Hindlimb muscle (tissue), 1 donor: Measurements from ENCODE around the gene NUDT13. TPM values are rescaled to one million over a fixed set of nuclear protein-coding genes. Genes with fewer than 3 reads are reported as not detected.

Experiments used
- DNase-seq: peaks from one replicate; pipeline ENCODE4 v3.0.0-alpha.2; 2013
- polyA plus RNA-seq: library from polyadenylated mRNA; unstranded; fragments of 120-200 nt; gene quantifications from one replicate; pipeline ENCODE4 v1.2.1, GENCODE V29; 2013; ENCODE audit not compliant: insufficient read length

Gene NUDT13
- 4.4 TPM for polyA plus RNA-seq

GRCh38 chr10:73110345-73110849 lies at the start of gene NUDT13:
NUDT13 (plus strand) TSS chr10:73110455; CDS start chr10:73114366, 3,911 bp downstream.
- peak; percentile 88 for DNase-seq

- no peak for DNase-seq
These were observed 49.3 kb upstream of the NUDT13 start for GRCh38 chr10:73060738-73061635.

GRCh38 chr10:73061743-73062142 lies 48.5 kb upstream of the NUDT13 start:
- DNase-seq = no peak

DNA sequence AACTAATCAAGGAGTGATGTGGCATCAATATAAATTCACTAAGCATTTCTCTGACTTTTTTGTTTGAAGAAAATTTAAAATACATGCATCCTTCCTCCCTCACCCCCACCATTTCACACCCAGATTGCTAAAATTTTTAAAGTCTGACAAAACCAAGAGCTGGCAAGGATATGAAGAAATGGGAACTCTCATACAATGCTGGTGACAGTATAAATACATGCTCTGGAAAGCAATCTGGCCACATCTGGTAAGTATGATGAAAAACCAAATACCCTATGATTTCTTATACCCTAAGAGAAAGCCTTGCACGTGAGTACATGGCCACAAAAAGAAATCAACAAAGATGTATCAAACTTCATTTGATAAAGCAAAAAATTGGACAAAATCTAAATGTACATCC lies 44.8 kb upstream of the NUDT13 start:
- DNase-seq = no peak

DNA sequence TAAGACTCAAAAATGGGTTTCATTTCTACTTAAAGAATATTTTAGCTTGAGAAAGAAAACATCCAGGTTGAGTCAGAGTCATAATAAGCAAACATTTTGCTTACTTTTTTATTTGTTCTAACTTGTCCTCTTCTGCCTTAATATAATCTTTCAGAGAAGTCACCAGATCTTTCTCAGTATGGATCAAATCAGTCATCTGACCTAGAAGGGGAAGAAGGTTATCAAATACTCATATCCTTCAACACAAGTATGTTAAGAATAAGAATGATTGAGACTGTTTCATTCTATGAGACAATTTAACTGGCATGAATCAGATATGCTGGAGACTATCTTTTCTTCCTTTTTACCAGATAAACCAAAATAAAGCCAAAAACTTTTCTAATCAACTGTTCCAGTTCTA lies 36.6 kb upstream of the NUDT13 start:
- DNase-seq = no peak

GRCh38 chr10:73075829-73076228 lies 34.4 kb upstream of the NUDT13 start:
- DNase-seq = no peak

- DNase-seq = peak; percentile 88
These were observed 33.7 kb upstream of the NUDT13 start for GRCh38 chr10:73076360-73077183.

- no peak for DNase-seq
These were observed 30.3 kb upstream of the NUDT13 start for GRCh38 chr10:73079779-73080541.

- DNase-seq = no peak
These were observed 27.0 kb upstream of the NUDT13 start for GRCh38 chr10:73083221-73083620.

DNA sequence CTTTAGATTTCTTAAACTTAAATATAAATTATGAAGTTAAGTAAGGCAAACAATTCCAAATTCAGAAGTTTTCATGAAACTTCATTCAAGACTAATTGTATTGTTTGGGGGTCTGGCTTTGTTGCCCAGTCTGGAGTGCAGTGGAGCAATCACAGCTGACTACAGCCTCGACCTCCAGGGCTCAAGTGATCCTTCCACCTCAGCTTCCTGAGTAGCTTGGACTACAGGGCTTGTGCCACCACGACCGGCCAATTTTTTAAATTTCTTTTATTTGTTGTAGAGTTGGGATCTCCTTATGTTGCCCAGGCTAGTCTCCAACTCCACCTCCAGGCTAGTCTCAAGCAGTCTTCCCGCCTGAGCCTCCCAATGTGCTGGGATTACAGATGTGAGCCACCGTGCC lies 26.0 kb upstream of the NUDT13 start:
- DNase-seq = no peak

DNA sequence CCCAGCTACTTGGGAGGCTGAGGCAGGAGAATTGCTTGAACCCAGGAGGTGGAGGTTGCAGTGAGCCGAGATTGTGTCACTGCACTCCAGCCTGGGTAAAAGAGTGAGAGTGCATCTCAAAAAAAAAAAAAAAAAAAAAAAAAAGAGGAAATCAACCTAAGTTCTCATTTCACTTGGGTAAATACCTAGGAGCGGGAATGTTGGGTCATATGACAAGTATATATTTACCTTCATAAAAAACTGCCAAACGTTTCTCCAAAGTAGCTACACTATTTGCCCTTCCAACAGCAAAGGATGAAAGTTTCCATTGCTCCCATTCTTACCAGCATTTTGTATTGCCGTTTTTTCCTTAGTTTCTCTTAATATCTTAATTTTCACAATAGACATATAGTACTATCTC lies 23.4 kb upstream of the NUDT13 start:
- no peak for DNase-seq

DNA sequence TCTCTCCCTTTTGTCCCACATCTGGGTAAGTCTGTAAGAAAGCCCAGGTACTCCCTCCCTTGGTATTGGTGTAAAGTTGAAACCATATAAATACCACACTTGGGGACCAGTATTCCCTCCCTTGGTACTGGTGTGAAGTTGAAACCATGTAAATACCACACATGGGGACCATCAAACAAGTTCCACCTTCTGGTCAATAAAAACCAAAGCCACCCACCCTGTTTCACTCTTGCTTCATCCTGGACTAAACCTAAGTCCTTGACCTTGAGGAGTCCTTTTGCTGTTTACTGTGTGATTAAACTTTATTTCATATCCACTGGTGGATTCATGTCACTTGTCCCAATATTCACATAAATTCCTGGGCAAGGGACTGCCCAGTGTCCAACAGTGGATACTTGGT lies 22.0 kb upstream of the NUDT13 start:
- no peak for DNase-seq

DNA sequence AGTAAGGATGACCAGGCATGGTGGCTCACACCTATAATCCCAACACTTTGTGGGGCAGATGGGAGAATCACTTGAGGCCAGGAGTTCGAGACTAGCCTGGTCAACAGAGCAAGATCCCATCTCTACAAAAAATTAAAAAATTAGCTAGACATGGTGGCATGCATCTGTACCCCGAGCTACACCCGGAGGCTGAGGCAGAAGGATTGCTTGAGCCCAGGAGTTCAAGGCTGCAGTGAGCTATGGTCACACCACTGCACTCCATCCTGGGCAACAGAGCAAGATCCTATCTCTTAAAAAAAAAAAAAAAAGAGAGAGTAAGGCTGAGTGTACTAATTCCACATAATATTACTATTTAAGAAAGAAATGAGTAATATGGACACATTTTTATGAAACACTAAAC lies 17.4 kb upstream of the NUDT13 start:
- no peak for DNase-seq

GRCh38 chr10:73093922-73094850 lies 16.1 kb upstream of the NUDT13 start:
- peak; percentile 38 for DNase-seq

DNA sequence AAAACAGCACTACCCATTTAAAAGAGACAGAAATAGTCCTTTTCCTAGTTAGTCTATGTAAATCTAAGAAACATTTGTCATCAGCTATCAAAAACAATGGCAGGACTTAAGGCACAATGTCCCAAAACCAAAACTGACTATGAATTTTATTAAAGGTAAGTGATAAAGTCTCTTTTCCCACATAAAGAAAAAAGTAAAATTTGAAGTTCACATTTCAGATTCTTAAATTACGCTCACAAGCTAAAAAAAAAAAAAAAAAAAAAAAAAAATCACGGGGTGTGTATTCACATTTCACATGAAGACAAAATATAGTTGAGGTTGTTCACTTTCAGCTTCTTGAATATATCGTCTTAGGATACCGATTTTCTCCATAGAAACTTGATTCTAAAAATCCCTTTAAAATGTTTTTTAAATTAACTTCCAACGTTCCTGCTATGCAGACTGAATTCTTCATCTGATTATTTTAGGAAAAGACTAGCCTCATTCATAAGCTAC lies 15.2 kb upstream of the NUDT13 start:
- DNase-seq = no peak

DNA sequence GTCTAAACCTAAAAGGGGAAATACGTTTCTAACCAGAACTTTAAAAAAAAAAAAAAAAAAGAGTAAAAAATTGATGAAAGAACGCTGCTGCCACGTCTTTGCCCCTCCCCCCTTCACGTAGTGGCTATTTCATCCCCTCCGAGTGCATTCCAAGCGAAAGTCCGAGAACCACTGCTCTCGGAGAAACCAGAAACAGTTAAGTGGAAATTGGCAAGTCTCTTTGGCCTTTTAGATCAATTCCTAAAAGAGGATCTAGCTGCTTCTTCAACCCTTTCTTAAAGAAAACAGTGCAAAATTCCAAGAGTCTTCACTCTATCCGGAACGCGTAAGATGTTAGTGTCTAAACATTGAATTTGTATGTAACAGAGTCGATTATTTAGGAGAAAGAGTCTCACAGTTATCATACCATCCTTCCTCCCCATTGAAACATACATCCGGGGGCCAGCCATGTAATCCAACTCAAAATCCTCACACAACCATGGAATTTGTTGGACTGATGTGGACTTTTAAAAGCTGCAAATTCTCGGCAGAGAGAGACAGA lies 14.7 kb upstream of the NUDT13 start:
- DNase-seq = peak; percentile 90

GRCh38 chr10:73096041-73096448 lies 14.2 kb upstream of the NUDT13 start:
- peak; percentile 78 for DNase-seq

DNA sequence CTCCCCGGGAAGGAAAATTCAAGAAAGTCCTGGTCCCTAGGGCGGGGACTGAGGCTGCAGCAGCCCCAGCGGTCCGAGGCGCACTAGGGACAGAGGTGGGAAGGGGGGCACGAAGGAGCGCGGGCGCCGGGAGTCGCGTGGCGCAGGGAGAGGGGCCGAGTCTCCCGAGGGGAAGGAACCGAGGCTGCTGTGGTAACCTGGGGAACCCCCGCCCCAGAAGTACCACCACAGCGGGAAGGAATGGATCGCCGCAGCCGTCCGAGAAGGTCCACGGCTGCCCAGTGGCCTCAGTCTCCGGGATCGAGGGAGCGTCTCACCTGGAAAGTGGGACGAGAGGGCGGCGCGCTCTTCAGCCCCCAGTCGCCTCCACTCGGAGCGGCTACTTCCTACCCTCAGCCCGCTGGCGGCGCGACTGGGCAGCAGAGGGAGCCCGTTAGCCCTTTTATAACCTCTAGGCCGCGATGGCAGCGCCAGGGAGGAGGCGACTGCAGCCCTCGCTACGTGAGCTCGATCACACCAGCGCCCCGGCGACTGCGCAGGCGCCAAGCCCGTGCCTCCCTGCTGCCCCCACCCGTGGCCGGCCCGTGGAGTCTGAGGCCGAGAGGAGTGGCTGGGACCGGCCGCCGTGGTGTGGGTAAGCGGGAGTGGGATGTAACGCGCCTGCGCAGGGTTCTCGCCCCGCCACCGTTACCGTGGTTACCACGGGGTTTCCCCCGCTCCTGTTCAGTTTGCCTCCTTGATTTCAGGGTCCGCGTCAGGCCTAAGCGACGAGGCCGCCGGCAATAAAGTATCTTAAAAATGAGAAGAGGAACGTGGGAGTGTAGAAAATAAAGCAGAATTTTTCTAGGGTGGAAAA lies 13.6 kb upstream of the NUDT13 start, which contains the start of gene P4HA1:
P4HA1 (minus strand) TSS at position 418 of the 856 bp plus-strand sequence. CDS start 21,983 bp downstream, outside the sequence.
- DNase-seq = peak; percentile 98

GRCh38 chr10:73097305-73097670 lies 13.0 kb upstream of the NUDT13 start:
- no peak for DNase-seq

GRCh38 chr10:73099141-73099540 lies 11.1 kb upstream of the NUDT13 start:
- no peak for DNase-seq
